MG63 (cell line): Measurements from ENCODE around the gene TAS2R7. TPM values are rescaled to one million over a fixed set of nuclear protein-coding genes. Genes with fewer than 3 reads are reported as not detected.

Experiments
- DNase-seq: peaks from one replicate; pipeline ENCODE4 v3.0.0-alpha.2; 2020
- H3K27me3 ChIP-seq: fragments of 250-450 bp; sonication (Bioruptor Pico); 2 replicates; pipeline ENCODE4 v1.5.1; 2020; ENCODE audit warnings: mild to moderate bottlenecking, moderate library complexity
- H3K36me3 ChIP-seq: fragments of 250-450 bp; sonication (Bioruptor Pico); 2 replicates; pipeline ENCODE4 v1.5.1; 2020; ENCODE audit warnings: mild to moderate bottlenecking, moderate library complexity
- H3K4me3 ChIP-seq: fragments of 250-450 bp; sonication (Bioruptor Pico); 2 replicates; pipeline ENCODE4 v1.5.1; 2020; ENCODE audit warnings: mild to moderate bottlenecking, moderate library complexity
- H3K9me3 ChIP-seq: fragments of 250-450 bp; sonication (Bioruptor Pico); 2 replicates; pipeline ENCODE4 v1.5.1; 2020; ENCODE audit warnings: mild to moderate bottlenecking, moderate library complexity
- total RNA-seq: library from RNA; depleted of rRNA; stranded (reverse); fragments of >200 nt; shearing (Covaris generic); gene quantifications from 2 replicates; pipeline ENCODE4 v1.2.3, GENCODE V29; 2014; ENCODE audit warnings: low replicate concordance; rRNA removed

TAS2R7 gene
- total RNA-seq, 1 experiment from 2014 or later = not detected

DNA sequence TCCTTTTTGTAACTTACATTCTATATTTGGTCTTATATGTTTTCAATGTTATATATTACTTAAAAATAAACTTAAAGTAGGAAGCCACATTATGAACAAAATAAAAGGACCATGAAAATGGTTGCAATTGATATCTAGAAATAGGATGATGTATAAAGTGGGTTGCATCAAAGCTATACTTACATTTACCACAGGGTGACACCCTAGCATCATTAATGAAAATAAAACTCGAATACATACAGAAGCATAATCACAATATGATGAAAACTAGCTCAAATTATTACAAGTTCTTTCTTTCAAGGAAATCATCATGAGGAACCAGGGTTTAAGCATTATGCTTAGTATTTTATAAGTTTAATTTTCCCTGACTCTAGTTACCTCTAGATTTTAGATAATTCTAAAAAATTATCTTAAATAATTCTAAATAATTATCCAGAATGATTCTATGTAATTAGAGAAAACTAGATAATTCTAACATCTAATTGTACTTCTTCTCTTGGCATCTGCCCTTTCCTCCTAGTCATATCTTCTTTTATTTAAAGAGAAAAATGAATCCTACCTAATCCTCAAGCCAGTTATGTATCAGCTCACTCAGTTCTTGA lies 31.2 kb downstream of the TAS2R7 start:
- Histone ChIP-seq H3K4me3 (no peak overlapping the region), H3K9me3 (no peaks in the 10 kb centered on the region), H3K36me3 (no peaks in the 10 kb centered on the region), H3K27me3 (peaks cover 58% of the 10 kb centered on the region)
- no peak for DNase-seq

DNA sequence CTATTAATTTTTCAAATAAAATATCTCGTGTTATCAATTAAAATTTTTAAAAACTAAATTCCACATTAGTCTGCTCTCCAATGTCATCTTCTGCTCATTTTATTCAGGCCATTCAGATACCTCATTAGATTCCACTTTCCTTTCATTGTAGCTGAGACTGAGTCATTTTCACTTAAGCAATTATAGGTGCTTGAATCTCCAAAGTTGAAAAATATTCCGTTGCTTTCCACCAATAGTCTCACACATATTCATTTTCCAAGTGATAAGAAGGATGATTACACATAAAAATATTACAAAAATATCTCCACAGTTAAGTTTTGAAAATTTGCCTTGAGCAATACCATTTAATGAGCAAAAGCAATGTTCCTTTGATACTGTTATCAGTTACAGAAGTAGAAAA lies 42.8 kb downstream of the TAS2R7 start:
- H3K4me3 ChIP-seq = no peak overlapping the region
- DNase-seq = no peak
- no peaks in the 10 kb centered on the region for H3K36me3 ChIP-seq
- peaks cover 13% of the 10 kb centered on the region for H3K9me3 ChIP-seq
- H3K27me3 ChIP-seq = peaks cover 24% of the 10 kb centered on the region

DNA sequence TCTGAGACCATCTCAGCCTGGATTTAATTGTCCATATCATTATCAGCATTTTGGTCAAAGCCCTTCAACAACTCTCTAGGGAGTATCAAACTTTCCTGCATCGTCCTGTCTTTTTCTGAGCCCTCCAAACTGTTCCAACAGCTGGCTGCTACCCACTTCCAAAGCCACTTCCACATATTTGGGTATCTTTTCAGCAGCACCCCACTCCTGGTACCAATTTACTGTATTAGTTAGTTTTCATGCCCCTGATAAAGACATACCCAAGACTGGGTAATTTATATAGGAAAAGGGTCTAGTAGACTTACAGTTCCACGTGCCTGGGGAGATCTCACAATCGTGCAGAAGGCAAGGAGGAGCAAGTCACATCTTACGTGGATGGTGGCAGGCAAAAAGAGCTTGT lies 46.2 kb downstream of the TAS2R7 start:
- Histone ChIP-seq H3K27me3 (peaks cover 17% of the 10 kb centered on the region), H3K9me3 (peaks cover 13% of the 10 kb centered on the region), H3K4me3 (no peak overlapping the region), H3K36me3 (no peaks in the 10 kb centered on the region)
- no peak for DNase-seq

DNA sequence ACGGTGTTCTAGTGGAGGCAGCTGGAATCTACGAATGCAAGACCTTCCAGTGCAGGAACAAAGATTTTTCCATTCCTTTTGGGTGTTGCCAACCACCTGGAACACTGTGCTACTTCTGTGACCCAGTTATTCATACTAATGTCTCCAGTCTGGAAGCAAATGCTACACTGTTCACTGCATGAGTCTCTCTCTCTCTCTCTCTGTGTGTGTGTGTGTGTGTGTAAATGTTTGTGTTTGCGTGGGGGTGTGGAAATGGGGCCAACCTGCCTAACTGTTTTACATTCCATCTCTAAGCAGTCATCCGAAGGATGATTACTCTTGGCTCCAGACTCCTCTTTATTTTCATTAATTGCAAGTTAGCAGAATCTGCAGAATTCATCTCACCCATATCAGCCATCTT lies 49.4 kb downstream of the TAS2R7 start:
- no peaks in the 10 kb centered on the region for H3K36me3 ChIP-seq
- peaks cover 13% of the 10 kb centered on the region for H3K9me3 ChIP-seq
- no peaks in the 10 kb centered on the region; the same call in 1 of the 2 replicates for H3K27me3 ChIP-seq
- H3K4me3 ChIP-seq = no peak overlapping the region
- peak; percentile 53 for DNase-seq

Other genes with a start within 250 kb of the TAS2R7 start
- gene MAGOHB, start 189.0 kb downstream of the TAS2R7 start, total RNA-seq = 39.7 and 42.7 TPM in 2 replicates
- not detected in 2 replicates for gene STYK1, start 128.6 kb downstream of the TAS2R7 start, total RNA-seq
- 325 and 352 TPM in 2 replicates for gene YBX3, start 79.3 kb downstream of the TAS2R7 start, total RNA-seq
- not detected in 2 replicates for gene TAS2R8, start 4.7 kb upstream of the TAS2R7 start, total RNA-seq
- not detected in 2 replicates for gene TAS2R9, start 7.5 kb upstream of the TAS2R7 start, total RNA-seq
- gene TAS2R10, start 23.7 kb upstream of the TAS2R7 start, total RNA-seq = not detected in 2 replicates
- not detected in 2 replicates for gene PRR4, start 46.8 kb upstream of the TAS2R7 start, total RNA-seq
- 1.5 and 13.1 TPM in 2 replicates for gene PRH1, start 81.6 kb upstream of the TAS2R7 start, total RNA-seq
- gene TAS2R13, start 106.9 kb upstream of the TAS2R7 start, total RNA-seq = 1.4 TPM in 1 of 2 replicates, not detected in the other
- not detected in 2 replicates for gene PRH2, start 126.6 kb upstream of the TAS2R7 start, total RNA-seq
- 0.12 and 2.6 TPM in 2 replicates for gene TAS2R14, start 136.6 kb upstream of the TAS2R7 start, total RNA-seq
- gene TAS2R50, start 184.3 kb upstream of the TAS2R7 start, total RNA-seq = not detected in 2 replicates
- gene TAS2R20, start 195.7 kb upstream of the TAS2R7 start, total RNA-seq = not detected in 2 replicates
- not detected in 2 replicates for gene TAS2R19, start 220.0 kb upstream of the TAS2R7 start, total RNA-seq
- gene TAS2R31, start 228.8 kb upstream of the TAS2R7 start, total RNA-seq = 1.8 TPM in 1 of 2 replicates, not detected in the other